GM19324 (cell line): Measurements from ENCODE around the gene SARS1.

Experiments used
- ATAC-seq: cut with Tn5 transposase; IDR thresholded peaks from one replicate; pipeline ENCODE4 v1.9.1; 2021; ENCODE audit warnings: mild to moderate bottlenecking, moderate library complexity; ENCODE audit not compliant: unreplicated experiment, low FRiP score

SARS1 gene

GRCh38 chr1:109259674-109260557 is 46.2 kb downstream of the SARS1 start:
- ATAC-seq: no peak

GRCh38 chr1:109261006-109261405 is 47.3 kb downstream of the SARS1 start:
- ATAC-seq: no peak

- no peak for ATAC-seq
Measured at GRCh38 chr1:109261578-109261977, 47.9 kb downstream of the SARS1 start.

- ATAC-seq: no peak
Measured at GRCh38 chr1:109262231-109263055, 48.7 kb downstream of the SARS1 start.

- ATAC-seq: no peak
Measured at GRCh38 chr1:109263234-109263596, 49.5 kb downstream of the SARS1 start.

- no peak for ATAC-seq
Measured at GRCh38 chr1:109263597-109264378, 50.1 kb downstream of the SARS1 start.

GRCh38 chr1:109264379-109264755 is 50.6 kb downstream of the SARS1 start:
- no peak for ATAC-seq

GRCh38 chr1:109265016-109265415 is 51.3 kb downstream of the SARS1 start:
- no peak for ATAC-seq

GRCh38 chr1:109265741-109266330 is 52.1 kb downstream of the SARS1 start:
- ATAC-seq: no peak

GRCh38 chr1:109266965-109267364 is 53.2 kb downstream of the SARS1 start:
- ATAC-seq: no peak

GRCh38 chr1:109267743-109268300 is 54.1 kb downstream of the SARS1 start:
- no peak for ATAC-seq

GRCh38 chr1:109268431-109269211 is 54.9 kb downstream of the SARS1 start:
- ATAC-seq: no peak

- no peak for ATAC-seq
Measured at GRCh38 chr1:109269212-109269980, 55.7 kb downstream of the SARS1 start.

GRCh38 chr1:109269981-109270622 is 56.4 kb downstream of the SARS1 start:
- no peak for ATAC-seq

GRCh38 chr1:109270623-109271317 is 57.1 kb downstream of the SARS1 start:
- ATAC-seq: no peak

GRCh38 chr1:109271458-109271857 is 57.7 kb downstream of the SARS1 start:
- ATAC-seq: no peak

GRCh38 chr1:109272021-109272799 is 58.5 kb downstream of the SARS1 start:
- no peak for ATAC-seq
